ENCODE measurements around the gene SLC50A1.
A peak's percentile ranks its signal among the peaks of the same experiment; 100 is the strongest.

Gene SLC50A1

GRCh38 chr1:155125511-155125945 lies 10.1 kb upstream of the SLC50A1 start:
- TF ChIP-seq CTCF (IDR thresholded peaks at IDR 0.05; ENCODE audit: low read depth, low read length, missing control alignments): no peak
- no peak for DNase-seq
- no peaks in the 10 kb centered on the region for H3K36me3 ChIP-seq (replicated peaks)
- H3K4me3 ChIP-seq (ENCODE audit: low read depth, low read length): no peak overlapping the region
- in situ Hi-C loops (cut with HindIII; ENCODE audit: low pct_ligation_motif_present, low sequenced_read_pairs): no loop called here
- peaks cover 33% of the 10 kb centered on the region for H3K27me3 ChIP-seq (replicated peaks)
- H3K27ac ChIP-seq: no peak overlapping the region

- in situ Hi-C loops (cut with HindIII; ENCODE audit: low pct_ligation_motif_present, low sequenced_read_pairs): no loop called here
- H3K36me3 ChIP-seq (replicated peaks): no peaks in the 10 kb centered on the region
- no peak for TF ChIP-seq CTCF (IDR thresholded peaks at IDR 0.05; ENCODE audit: low read depth, low read length, missing control alignments)
- no peak overlapping the region for H3K27ac ChIP-seq
- H3K4me3 ChIP-seq (ENCODE audit: low read depth, low read length): peak overlapping the region; percentile 44
- no peak for DNase-seq
- peaks cover 31% of the 10 kb centered on the region for H3K27me3 ChIP-seq (replicated peaks)
Observed at GRCh38 chr1:155125946-155126555, 9.6 kb upstream of the SLC50A1 start.

- Histone ChIP-seq H3K4me3 (ENCODE audit: low read depth, low read length) (peak overlapping the region; percentile 44), H3K36me3 (replicated peaks) (no peaks in the 10 kb centered on the region), H3K27ac (no peak overlapping the region), H3K27me3 (replicated peaks) (peaks cover 28% of the 10 kb centered on the region)
- peak; percentile 38 for DNase-seq
- no peak for TF ChIP-seq CTCF (IDR thresholded peaks at IDR 0.05; ENCODE audit: low read depth, low read length, missing control alignments)
- in situ Hi-C loops (cut with HindIII; ENCODE audit: low pct_ligation_motif_present, low sequenced_read_pairs): no loop called here
Observed at GRCh38 chr1:155126556-155127104, 9.0 kb upstream of the SLC50A1 start.

- TF ChIP-seq CTCF (IDR thresholded peaks at IDR 0.05; ENCODE audit: low read depth, low read length, missing control alignments): no peak
- Histone ChIP-seq H3K27me3 (replicated peaks) (peaks cover 28% of the 10 kb centered on the region), H3K36me3 (replicated peaks) (no peaks in the 10 kb centered on the region), H3K27ac (no peak within 1 kb of the TSS), H3K4me3 (ENCODE audit: low read depth, low read length) (peak within 1 kb of the TSS; percentile 44)
- DNase-seq: peak; percentile 41
- in situ Hi-C loops (cut with HindIII; ENCODE audit: low pct_ligation_motif_present, low sequenced_read_pairs): no loop called here
Observed at GRCh38 chr1:155127105-155127966, 8.3 kb upstream of the SLC50A1 start, which contains the start of gene EFNA1. EFNA1 (plus strand) TSS chr1:155127876; CDS start chr1:155127978, 102 bp downstream.

GRCh38 chr1:155127967-155128754 lies 7.5 kb upstream of the SLC50A1 start:
- Histone ChIP-seq H3K27ac (no peak overlapping the region), H3K36me3 (replicated peaks) (no peaks in the 10 kb centered on the region), H3K27me3 (replicated peaks) (peaks cover 28% of the 10 kb centered on the region), H3K4me3 (ENCODE audit: low read depth, low read length) (peak overlapping the region; percentile 35)
- no peak for TF ChIP-seq CTCF (IDR thresholded peaks at IDR 0.05; ENCODE audit: low read depth, low read length, missing control alignments)
- no peak for DNase-seq
- in situ Hi-C loops (cut with HindIII; ENCODE audit: low pct_ligation_motif_present, low sequenced_read_pairs): no loop called here
